OCI-LY3 (cell line): ENCODE data around the gene MYH7.

Experiments used
- CTCF ChIP-seq: fragments of 200-600, 300-600 bp; sonication (generic); IDR thresholded peaks from 2 replicates; pipeline ENCODE4 v1.5.1; 2014; ENCODE audit warnings: antibody characterized with exemption, low read length, low read depth
- EZH2phosphoT487 ChIP-seq: fragments of 200-600 bp; shearing (Covaris generic); IDR thresholded peaks from 2 replicates; pipeline ENCODE4 v1.6.1; 2018; ENCODE audit warnings: antibody characterized with exemption, mixed run types, low read depth

DNA sequence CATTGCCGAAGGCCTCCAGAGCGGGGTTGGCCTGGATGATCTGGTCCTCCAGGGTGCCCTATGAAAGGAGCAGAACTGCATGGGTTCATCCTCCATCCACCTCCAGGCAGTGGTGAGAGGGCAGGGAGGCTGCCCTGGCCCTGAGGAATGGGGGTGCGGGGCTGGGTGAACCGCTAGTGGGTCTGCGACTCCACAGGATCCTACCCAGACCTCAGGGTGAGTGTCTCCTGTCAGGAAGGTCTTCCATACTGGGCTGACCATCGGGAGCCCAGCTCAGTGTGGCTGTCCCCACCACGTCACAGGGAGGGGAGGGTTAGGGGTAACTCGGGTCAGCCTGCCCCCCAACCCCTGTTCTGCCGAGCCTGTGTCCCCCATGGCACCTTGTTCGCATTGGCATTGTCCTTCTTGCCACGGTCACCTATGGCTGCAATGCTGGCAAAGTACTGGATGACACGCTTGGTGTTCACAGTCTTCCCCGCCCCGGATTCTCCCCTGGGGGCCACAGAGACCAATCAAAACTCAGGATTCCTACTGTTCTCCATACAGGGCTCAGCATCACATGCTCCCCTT is 31.0 kb downstream of the MYH7 start:
- TF ChIP-seq CTCF (no peak), EZH2phosphoT487 (no peak)
